Heart right ventricle (tissue), 16 donors: ENCODE results near the gene SYCE1. TPM values are rescaled to one million over a fixed set of nuclear protein-coding genes. Genes with fewer than 3 reads are reported as not detected.
"Not testable (repeated sequence)": the region's sequence is repeated elsewhere in the genome, so short reads cannot be mapped to it uniquely, and the experiment has no call there.

Source experiments
- ATAC-seq, 8 donors: fragments of 200-7000 bp; cut with Tn5 transposase; one replicate each; pipeline ENCODE4 v1.9.1; 2020; ENCODE audit warnings: mild to moderate bottlenecking in 8 of 8, moderate library complexity in 8 of 8, moderate number of reproducible peaks in 1 of 8
- DNase-seq, 2 donors: peaks; one replicate each; pipeline ENCODE4 v3.0.0-alpha.2; 2020
- H3K27ac ChIP-seq, 10 donors: fragments of 200-600 bp; sonication (generic) in 2 of 10; one replicate each; pipeline versions ENCODE4 v1.5.0 to v1.8.0; 2020 to 2022; ENCODE audit warnings: mild to moderate bottlenecking in 3 of 10
- H3K27me3 ChIP-seq, 7 donors: fragments of 200-600 bp; one replicate each; pipeline ENCODE4 v1.8.0; 2021 to 2022; ENCODE audit warnings: mild to moderate bottlenecking in 2 of 7
- H3K36me3 ChIP-seq, 9 donors: fragments of 200-600 bp; sonication (generic) in 1 of 9; one replicate each; pipeline versions ENCODE4 v1.5.0 to v1.8.0; 2020 to 2022; ENCODE audit warnings: mild to moderate bottlenecking in 2 of 9
- H3K4me1 ChIP-seq, 9 donors: fragments of 200-600 bp; sonication (generic) in 1 of 9; one replicate each; pipeline versions ENCODE4 v1.5.0 to v1.8.0; 2020 to 2022; ENCODE audit warnings: mild to moderate bottlenecking in 4 of 9
- H3K4me3 ChIP-seq, 10 donors: fragments of 200-600 bp; sonication (generic) in 2 of 10; one replicate each; pipeline versions ENCODE4 v1.5.0 to v1.8.0; 2020 to 2022; ENCODE audit warnings: mild to moderate bottlenecking in 7 of 10, moderate library complexity in 2 of 10
- H3K9me3 ChIP-seq, 11 donors: fragments of 200-600 bp in 10 of 11; sonication (generic) in 2 of 11; one replicate each; pipeline versions ENCODE4 v1.5.0 to v1.8.0; 2013 to 2022; ENCODE audit warnings: mild to moderate bottlenecking in 2 of 11, control low read depth in 1 of 11, moderate library complexity in 1 of 11
- CTCF ChIP-seq, 9 donors: fragments of 200-600 bp; sonication (generic) in 2 of 9; IDR thresholded peaks; one replicate each; pipeline versions ENCODE4 v1.5.0 to v1.8.0; 2021 to 2022; ENCODE audit warnings: antibody characterized with exemption in 9 of 9, mild to moderate bottlenecking in 5 of 9, moderate library complexity in 1 of 9
- WGBS, 2 donors: extraction: QIAGEN DNeasy Blood & Tissue Kit; methylation state at CpG; one replicate each; pipeline ENCODE4 v1.1.7; 2013; ENCODE audit warnings: inconsistent platforms in 1 of 2; 5-methylcytosine and 5-hydroxymethylcytosine counted together
- intact Hi-C, 10 donors: fragments of 100-400 bp; cut with DNase I; formaldehyde crosslinking; loops; one replicate each; pipeline versions ENCODE4 v1.11.1 to v1.14.2; 2022
- polyA plus RNA-seq, 2 donors: library from polyadenylated mRNA; stranded (reverse); fragments of 200-250 nt; gene quantifications; one replicate each; pipeline ENCODE4 v1.2.3, GENCODE V29; 2013
- total RNA-seq, 10 donors: library from RNA; stranded (reverse); fragmentation: NEBNext Ultra II Directional in 3 of 10; extraction: Animal tissue kit (Norgen Biotek cat#: 25700) in 3 of 10; gene quantifications; one replicate each; pipeline versions ENCODE4 v1.2.1 to v1.2.4, GENCODE V29; 2021 to 2023
- donor health status: Arrhythmogenic right ventricular cardiomyopathy.
- donor health status: ischemic (EF 13 %, LVEDD 7.1; RV severe dilation, severe dysfunction).
- donor health status: healthy with polysubstance abuse.
- donor health status: DM: no; HTN: yes; CAD: no.
- donor health status: DM: no; HTN: no; CAD: no.
- donor health status: ischemic (EF 25% LVEDD 6.9; RV normal size, moderate dysfunction).
- donor health status: ischemic (EF 25% LVEDD 5.7; RV mildly dilated, moderate dysfunction).
- donor health status: healthy.
- donor health status: DM: yes; HTN: yes; CAD: no.
- donor health status: Ischemic cardiomyopathy.
- donor health status: ischemic (EF 35%, LVEDD 5.7; RV mildly dilated, moderate dysfunction).
- donor health status: nonischemic (EF 11% LVEDD 7.7; RV severe dilation, severe dysfunction).
- donor health status: DM: yes; HTN: yes; CAD: no.
- donor health status: PGD.
- donor health status: ischemic (EF 29% LVEDD 5.4; RV normal size, mild dysfunction).
- donor health status: nonischemic (EF 23%, LVEDD 6.1; RV moderate dilation, normal function).

Gene SYCE1
- total and polyA plus RNA-seq, 12 donors = 0.16 to 1.9 (median 0.35) TPM; not detected in 5

GRCh38 chr10:133590970-133591359, 25.6 kb upstream of the SYCE1 start:
- H3K36me3 ChIP-seq = no peaks in the 10 kb centered on the region
- H3K4me1 ChIP-seq = no peaks in the 10 kb centered on the region
- DNase-seq (no peak), ATAC-seq (no peak)
- H3K9me3 ChIP-seq = no peaks in the 10 kb centered on the region
- H3K27me3 ChIP-seq = peaks cover 0 to 59% (median 36%) of the 10 kb centered on the region in 7 donors
- no peak overlapping the region for H3K27ac ChIP-seq
- no peak overlapping the region for H3K4me3 ChIP-seq
- TF ChIP-seq CTCF (IDR thresholded peaks at IDR 0.05) = no peak
- intact Hi-C loops = no loop called here
- WGBS, 2 donors = 77% methylated on average over 10 of the region's 10 CpGs

DNA sequence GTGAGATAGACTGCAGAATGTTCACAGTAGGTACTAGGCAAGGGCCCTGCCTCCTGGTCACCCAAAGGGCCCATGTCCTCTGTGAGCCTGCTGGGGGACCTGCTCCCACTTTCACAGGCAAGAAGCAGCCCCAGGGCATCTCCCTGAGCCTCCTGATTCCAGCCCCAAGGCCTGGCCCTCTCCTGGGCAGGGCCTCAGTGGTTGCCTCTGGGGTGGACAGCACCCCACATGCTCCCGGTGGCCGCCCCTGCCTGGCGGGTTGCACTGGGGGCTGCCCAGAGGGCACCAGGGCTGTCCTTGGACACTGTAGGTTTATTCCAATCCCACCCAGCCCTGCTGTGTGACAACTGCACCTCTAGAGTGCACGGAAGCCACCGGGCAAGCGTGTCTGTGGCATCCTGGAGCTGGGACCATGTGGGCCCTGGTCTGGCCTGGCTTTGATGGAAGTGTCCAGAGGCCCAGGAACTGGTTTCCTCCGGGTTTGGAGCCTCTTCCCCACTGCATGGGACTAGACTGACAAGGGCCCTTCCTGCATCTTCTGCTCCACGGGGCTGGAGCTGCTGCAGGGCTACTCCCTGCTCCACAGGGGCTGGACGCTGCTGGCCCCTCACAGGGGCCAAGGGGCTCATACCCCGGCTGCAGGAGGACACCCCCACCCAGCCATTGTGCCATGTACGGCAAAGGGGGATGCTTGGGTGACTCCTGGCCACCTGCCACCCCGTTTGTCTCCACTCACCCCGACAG, 25.0 kb upstream of the SYCE1 start:
- Histone ChIP-seq H3K4me3 (no peak overlapping the region), H3K36me3 (no peaks in the 10 kb centered on the region), H3K27ac (no peak overlapping the region), H3K27me3 (peaks cover 0 to 59% (median 36%) of the 10 kb centered on the region in 7 donors), H3K9me3 (peaks cover 0 to 2% (median 0%) of the 10 kb centered on the region in 11 donors), H3K4me1 (no peaks in the 10 kb centered on the region)
- TF ChIP-seq CTCF (IDR thresholded peaks at IDR 0.05) = no peak
- ATAC-seq = no peak
- DNase-seq = no peak
- intact Hi-C loops = no loop called here
- WGBS, 2 donors = 67 to 72% methylated on average over 13 of the region's 13 CpGs

DNA sequence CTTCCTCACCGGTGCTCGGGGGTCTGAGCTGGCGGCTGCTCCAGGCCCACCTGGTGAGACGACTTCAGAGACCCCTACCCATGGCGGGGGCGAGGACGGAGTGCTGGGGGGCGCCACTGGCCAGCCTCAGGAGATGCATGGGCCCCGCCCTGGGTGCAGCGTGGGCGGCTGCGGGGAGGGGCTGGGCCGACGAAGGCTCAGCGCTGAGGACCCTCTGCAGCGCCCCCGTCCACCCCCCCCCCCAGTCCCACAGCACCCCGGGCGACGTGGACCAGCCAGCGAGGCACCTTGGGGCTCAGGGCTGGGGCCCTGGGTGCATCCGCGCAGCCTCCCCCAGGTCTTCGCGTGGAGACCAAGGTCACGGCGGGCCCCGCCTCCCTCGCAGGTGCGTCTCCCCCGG, 11.7 kb upstream of the SYCE1 start:
- H3K4me1 ChIP-seq, H3K36me3 ChIP-seq, H3K27ac ChIP-seq, H3K4me3 ChIP-seq, DNase-seq, intact Hi-C loops: not testable (repeated sequence)
- 74 to 90% methylated on average over 6 to 14 of the region's 31 CpGs for WGBS, 2 donors
- H3K9me3 ChIP-seq = peaks cover 0 to 37% (median 14%) of the 10 kb centered on the region in 11 donors
- peak in 2 of 8 donors; percentile 20 to 65 for ATAC-seq
- H3K27me3 ChIP-seq = peaks cover 0 to 11% (median 0%) of the 10 kb centered on the region in 7 donors

- intact Hi-C loops = loop anchor here in 1 of 10 donors (5.0 kb wide), 1 partner anchor 151 kb away; the partner anchor contains the start of gene SPRN
Measured at GRCh38 chr10:133573460-133573859, 8.1 kb upstream of the SYCE1 start.

DNA sequence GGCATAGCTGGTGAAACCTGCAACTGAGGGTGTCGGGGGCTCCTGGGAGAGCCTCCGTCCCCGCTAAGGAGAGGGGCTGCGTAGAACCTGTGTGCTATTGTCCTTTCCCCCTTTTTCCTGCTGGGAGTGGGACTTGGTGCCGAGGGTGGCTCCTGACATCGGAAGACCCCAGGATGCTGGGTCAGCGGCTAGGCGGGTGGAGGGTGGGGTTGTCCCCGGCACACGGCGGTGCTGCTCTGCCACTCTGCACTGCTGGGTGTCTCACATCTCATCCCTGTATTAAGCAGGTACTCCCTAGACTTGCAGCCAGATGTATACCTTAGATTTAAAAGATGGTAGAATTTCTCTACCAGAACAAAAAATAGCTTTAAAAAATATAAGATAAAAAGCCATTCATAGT, 6.7 kb upstream of the SYCE1 start:
- Histone ChIP-seq H3K27me3 (peaks cover 0 to 18% (median 7%) of the 10 kb centered on the region in 7 donors), H3K9me3 (peaks cover 0 to 22% (median 14%) of the 10 kb centered on the region in 11 donors)
- not testable (repeated sequence) for H3K36me3 ChIP-seq, H3K4me3 ChIP-seq, DNase-seq, ATAC-seq, H3K27ac ChIP-seq, H3K4me1 ChIP-seq
- intact Hi-C loops = loop anchor here in 1 of 10 donors (5.0 kb wide), 1 partner anchor 150 kb away; the partner anchor contains the start of gene SPRN
- 84 to 93% methylated on average over 11 of the region's 11 CpGs for WGBS, 2 donors

More at GRCh38 chr10:133573460-133573859, 8.1 kb upstream of the SYCE1 start:
- ATAC-seq, H3K27ac ChIP-seq, DNase-seq, H3K36me3 ChIP-seq, H3K27me3 ChIP-seq, H3K4me1 ChIP-seq, H3K4me3 ChIP-seq: not testable (repeated sequence)
- WGBS, 2 donors = 70 to 74% methylated on average over 1 of the region's 1 CpG
- peaks cover 0 to 22% (median 14%) of the 10 kb centered on the region in 11 donors for H3K9me3 ChIP-seq

GRCh38 chr10:133569801-133570200, 4.4 kb upstream of the SYCE1 start:
- H3K4me1 ChIP-seq, H3K4me3 ChIP-seq, DNase-seq, H3K36me3 ChIP-seq, H3K27ac ChIP-seq: not testable (repeated sequence)
- WGBS, 2 donors = 44 to 64% methylated on average over 14 to 17 of the region's 21 CpGs
- Histone ChIP-seq H3K27me3 (peaks cover 0 to 37% (median 19%) of the 10 kb centered on the region in 7 donors), H3K9me3 (peaks cover 0 to 33% (median 14%) of the 10 kb centered on the region in 11 donors)
- peak in 1 of 8 donors; percentile 56 for ATAC-seq
- intact Hi-C loops = loop anchor here in 1 of 10 donors (5.0 kb wide), 1 partner anchor 148 kb away; the partner anchor contains the start of gene SPRN

GRCh38 chr10:133568831-133569527, 3.6 kb upstream of the SYCE1 start:
- H3K36me3 ChIP-seq, H3K4me1 ChIP-seq, H3K27ac ChIP-seq, DNase-seq, H3K4me3 ChIP-seq, intact Hi-C loops: not testable (repeated sequence)
- ATAC-seq = peak in 6 of 8 donors; percentile 8 to 62 (median 27)
- 16 to 50% methylated on average over 12 to 15 of the region's 80 CpGs for WGBS, 2 donors
- Histone ChIP-seq H3K9me3 (peaks cover 0 to 36% (median 12%) of the 10 kb centered on the region in 11 donors), H3K27me3 (peaks cover 0 to 40% (median 19%) of the 10 kb centered on the region in 7 donors)
